Mesenchymal stem cell (in vitro differentiated cells and primary cell): Measurements from ENCODE around the gene RCC2.

ENCODE experiments used
- DNase-seq: peaks from one replicate; pipeline ENCODE4 v3.0.0-alpha.2; 2013
- H2AFZ ChIP-seq: one replicate; pipeline ENCODE4 v1.6.1; 2013; ENCODE audit warnings: low read depth, mild to moderate bottlenecking, control low read depth, inconsistent platforms, low read length, moderate library complexity
- H2AK5ac ChIP-seq: 2 replicates; pipeline ENCODE4 v1.6.1; 2013; ENCODE audit warnings: low read length, moderate library complexity, mild to moderate bottlenecking, inconsistent platforms; ENCODE audit not compliant: severe bottlenecking
- H2BK120ac ChIP-seq: one replicate; pipeline ENCODE4 v1.6.1; 2013; ENCODE audit warnings: low read depth, mild to moderate bottlenecking, inconsistent platforms, low read length, moderate library complexity
- H2BK12ac ChIP-seq, 2 experiments: one replicate each; pipeline ENCODE4 v1.6.1; 2013; ENCODE audit warnings: inconsistent platforms in 2 of 2, low read length in 2 of 2, mild to moderate bottlenecking in 2 of 2, moderate library complexity in 2 of 2, control low read depth in 1 of 2
- H2BK15ac ChIP-seq: one replicate; pipeline ENCODE4 v1.6.1; 2013; ENCODE audit warnings: mild to moderate bottlenecking, low read depth, inconsistent platforms; ENCODE audit not compliant: poor library complexity, severe bottlenecking
- H2BK5ac ChIP-seq: 2 replicates; pipeline ENCODE4 v1.6.1; 2013; ENCODE audit warnings: low read depth, mild to moderate bottlenecking, low read length, control low read depth, inconsistent platforms; ENCODE audit not compliant: poor library complexity, severe bottlenecking
- H3K14ac ChIP-seq, 2 experiments: one replicate each; pipeline ENCODE4 v1.6.1; 2013; ENCODE audit warnings: inconsistent platforms in 2 of 2, low read length in 2 of 2, control low read depth in 1 of 2, mild to moderate bottlenecking in 1 of 2, moderate library complexity in 1 of 2
- H3K18ac ChIP-seq, 2 experiments: one replicate each; pipeline ENCODE4 v1.6.1; 2013; ENCODE audit warnings: inconsistent platforms in 2 of 2, low read length in 2 of 2, control low read depth in 1 of 2, low read depth in 1 of 2, mild to moderate bottlenecking in 1 of 2
- H3K23ac ChIP-seq, 2 experiments: one replicate each; pipeline ENCODE4 v1.6.1; 2013; ENCODE audit warnings: inconsistent platforms in 2 of 2, low read length in 2 of 2, mild to moderate bottlenecking in 2 of 2, moderate library complexity in 2 of 2, control low read depth in 1 of 2
- H3K27ac ChIP-seq: 2 replicates; pipeline ENCODE4 v1.5.1; 2013; ENCODE audit warnings: mild to moderate bottlenecking, moderate library complexity, low read length, control low read depth, inconsistent platforms; ENCODE audit not compliant: poor library complexity, severe bottlenecking
- H3K27me3 ChIP-seq, 2 experiments: 2 replicates each; pipeline versions ENCODE4 v1.6.1 to v1.7.0; 2013; ENCODE audit warnings: low read length in 2 of 2, mild to moderate bottlenecking in 2 of 2, moderate library complexity in 2 of 2, control low read depth in 1 of 2, inconsistent platforms in 1 of 2; ENCODE audit not compliant: control insufficient read depth in 1 of 2, insufficient read depth in 1 of 2
- H3K36me3 ChIP-seq, 2 experiments: 2 replicates each; pipeline versions ENCODE4 v1.6.1 to v1.7.0; 2013; ENCODE audit warnings: low read length in 2 of 2, control low read depth in 1 of 2, inconsistent platforms in 1 of 2, low read depth in 1 of 2, mild to moderate bottlenecking in 1 of 2; ENCODE audit not compliant: insufficient read depth in 2 of 2, control insufficient read depth in 1 of 2
- H3K4ac ChIP-seq, 2 experiments: one replicate each; pipeline ENCODE4 v1.6.1; 2013; ENCODE audit warnings: inconsistent platforms in 2 of 2, low read length in 2 of 2, mild to moderate bottlenecking in 2 of 2, moderate library complexity in 2 of 2, control low read depth in 1 of 2, low read depth in 1 of 2
- H3K4me1 ChIP-seq: 2 replicates; pipeline ENCODE4 v1.6.1; 2013; ENCODE audit warnings: low read depth, low read length, control low read depth; ENCODE audit not compliant: control insufficient read depth, insufficient read depth
- H3K4me2 ChIP-seq: 2 replicates; pipeline ENCODE4 v1.6.1; 2013; ENCODE audit warnings: low read length, mild to moderate bottlenecking, inconsistent platforms; ENCODE audit not compliant: poor library complexity, severe bottlenecking
- H3K4me3 ChIP-seq, 2 experiments: 2 replicates each; pipeline versions ENCODE4 v1.5.1 to v1.7.0; 2013; ENCODE audit warnings: low read length in 2 of 2, mild to moderate bottlenecking in 2 of 2, control low read depth in 1 of 2, low read depth in 1 of 2; ENCODE audit not compliant: insufficient read depth in 1 of 2
- H3K79me1 ChIP-seq: replicated peaks from 2 replicates; pipeline ENCODE4 v1.6.1; 2013; ENCODE audit warnings: mild to moderate bottlenecking, control low read depth, low read length, inconsistent platforms; ENCODE audit not compliant: poor library complexity, severe bottlenecking
- H3K9ac ChIP-seq: 2 replicates; pipeline ENCODE4 v1.7.0; 2013; ENCODE audit warnings: mild to moderate bottlenecking, low read length, moderate library complexity
- H3K9me3 ChIP-seq: 2 replicates; pipeline ENCODE4 v1.7.0; 2013; ENCODE audit warnings: mild to moderate bottlenecking, low read length; ENCODE audit not compliant: control insufficient read depth
- H4K8ac ChIP-seq: one replicate; pipeline ENCODE4 v1.6.1; 2013; ENCODE audit warnings: inconsistent platforms, mild to moderate bottlenecking, low read length, moderate library complexity
- H4K91ac ChIP-seq: one replicate; pipeline ENCODE4 v1.6.1; 2013; ENCODE audit warnings: mild to moderate bottlenecking, low read length, inconsistent platforms
- WGBS: methylation state at CpG from one replicate; pipeline ENCODE4 v1.1.7; 2013; ENCODE audit warnings: mixed read lengths; 5-methylcytosine and 5-hydroxymethylcytosine counted together

The RCC2 gene

GRCh38 chr1:17447501-17447992 is 8.1 kb upstream of the RCC2 start:
- H3K27ac ChIP-seq: no peak overlapping the region
- H2BK5ac ChIP-seq: no peak overlapping the region
- no peak overlapping the region for H4K91ac ChIP-seq
- H2BK15ac ChIP-seq: no peak overlapping the region
- 89% methylated on average over 12 of the region's 12 CpGs for WGBS
- no peak overlapping the region for H2BK120ac ChIP-seq
- no peak overlapping the region for H3K18ac ChIP-seq
- no peak overlapping the region for H3K14ac ChIP-seq
- H3K4me1 ChIP-seq: peaks cover 4% of the 10 kb centered on the region
- no peaks in the 10 kb centered on the region for H3K9me3 ChIP-seq
- no peaks in the 10 kb centered on the region for H3K27me3 ChIP-seq
- H2AFZ ChIP-seq: no peak overlapping the region
- H2BK12ac ChIP-seq: no peak overlapping the region
- H3K4me3 ChIP-seq: no peak overlapping the region
- H3K4me2 ChIP-seq: no peak overlapping the region
- H3K9ac ChIP-seq: no peak overlapping the region
- no peak overlapping the region for H4K8ac ChIP-seq
- H3K79me1 ChIP-seq: no peaks in the 10 kb centered on the region
- no peak for DNase-seq
- no peak overlapping the region for H3K23ac ChIP-seq
- H3K4ac ChIP-seq: no peak overlapping the region
- H2AK5ac ChIP-seq: no peak overlapping the region
- H3K36me3 ChIP-seq: no peaks in the 10 kb centered on the region

GRCh38 chr1:17442841-17443240 is 3.4 kb upstream of the RCC2 start:
- H3K4me3 ChIP-seq: no peak overlapping the region
- peak overlapping the region; percentile 92 for H3K27ac ChIP-seq
- no peak overlapping the region for H3K23ac ChIP-seq
- no peak overlapping the region for H2BK12ac ChIP-seq
- H3K79me1 ChIP-seq: peaks cover 2% of the 10 kb centered on the region
- no peak overlapping the region for H3K4me2 ChIP-seq
- H4K91ac ChIP-seq: no peak overlapping the region
- peak overlapping the region; percentile 64 for H3K9ac ChIP-seq
- H3K14ac ChIP-seq: no peak overlapping the region
- H3K4ac ChIP-seq: no peak overlapping the region
- peak overlapping the region; percentile 49 for H2AK5ac ChIP-seq
- H3K36me3 ChIP-seq: no peaks in the 10 kb centered on the region
- peaks cover 11% of the 10 kb centered on the region for H3K4me1 ChIP-seq
- H2BK15ac ChIP-seq: no peak overlapping the region
- no peaks in the 10 kb centered on the region for H3K9me3 ChIP-seq
- 92% methylated on average over 6 of the region's 6 CpGs for WGBS
- H2AFZ ChIP-seq: no peak overlapping the region
- H2BK5ac ChIP-seq: no peak overlapping the region
- no peak overlapping the region for H4K8ac ChIP-seq
- no peak overlapping the region for H3K18ac ChIP-seq
- no peaks in the 10 kb centered on the region for H3K27me3 ChIP-seq
- no peak for DNase-seq
- H2BK120ac ChIP-seq: no peak overlapping the region

- H3K4me1 ChIP-seq: peaks cover 11% of the 10 kb centered on the region
- H2BK12ac ChIP-seq: no peak overlapping the region
- H2BK5ac ChIP-seq: no peak overlapping the region
- no peak overlapping the region for H2BK120ac ChIP-seq
- no peak overlapping the region for H3K9ac ChIP-seq
- WGBS: 100% methylated on average over 2 of the region's 4 CpGs
- H2AFZ ChIP-seq: no peak overlapping the region
- no peak overlapping the region for H3K23ac ChIP-seq
- H3K27me3 ChIP-seq: no peaks in the 10 kb centered on the region
- DNase-seq: no peak
- no peak overlapping the region for H3K4me2 ChIP-seq
- no peak overlapping the region for H4K8ac ChIP-seq
- H3K36me3 ChIP-seq: no peaks in the 10 kb centered on the region
- H3K9me3 ChIP-seq: no peaks in the 10 kb centered on the region
- H3K18ac ChIP-seq: no peak overlapping the region
- H3K4me3 ChIP-seq: no peak overlapping the region
- no peak overlapping the region for H3K27ac ChIP-seq
- peak overlapping the region; percentile 69 for H2AK5ac ChIP-seq
- H3K4ac ChIP-seq: no peak overlapping the region
- no peak overlapping the region for H2BK15ac ChIP-seq
- H3K14ac ChIP-seq: no peak overlapping the region
- peaks cover 2% of the 10 kb centered on the region for H3K79me1 ChIP-seq
- no peak overlapping the region for H4K91ac ChIP-seq
Observed at GRCh38 chr1:17441993-17442357, 2.5 kb upstream of the RCC2 start.

DNA sequence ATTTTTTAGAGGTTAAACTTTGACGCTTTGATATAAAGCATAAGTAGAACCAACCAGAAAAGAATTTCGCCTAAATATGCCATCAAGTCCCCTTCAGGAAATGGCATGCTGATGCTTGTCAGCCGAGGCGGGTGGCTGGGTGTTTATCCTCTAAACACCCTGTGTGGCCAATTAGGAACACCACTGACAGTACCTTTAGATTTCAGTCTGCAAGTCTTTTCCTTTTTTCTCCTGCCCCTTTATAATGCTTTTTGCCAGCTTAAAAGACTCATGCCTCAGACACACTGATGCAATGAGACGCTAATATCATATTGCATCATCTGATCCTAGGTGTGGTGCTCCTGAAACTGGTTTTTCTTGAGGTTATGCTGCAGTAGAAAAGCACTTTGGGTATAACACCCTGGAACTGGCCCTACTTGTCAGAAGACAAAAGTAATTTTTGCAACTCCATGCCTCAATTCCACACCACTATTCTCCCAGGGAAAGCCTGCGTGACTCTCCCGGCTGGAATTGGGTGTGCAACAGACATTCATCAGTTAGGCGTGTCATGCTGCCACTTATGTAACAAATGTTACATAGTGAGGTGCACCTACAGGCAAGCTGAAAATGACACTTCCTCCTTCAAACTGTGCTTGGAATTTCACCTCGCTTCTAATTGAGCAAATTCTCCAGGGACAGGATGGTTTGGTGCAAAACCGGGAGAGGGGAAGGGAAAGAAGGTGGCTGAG is 2.0 kb upstream of the RCC2 start:
- H2BK12ac ChIP-seq: no peak overlapping the region
- peak overlapping the region; percentile 90 for H3K9ac ChIP-seq
- H3K14ac ChIP-seq: no peak overlapping the region
- no peak overlapping the region for H2AK5ac ChIP-seq
- no peaks in the 10 kb centered on the region for H3K27me3 ChIP-seq
- H3K4me2 ChIP-seq: no peak overlapping the region
- no peak overlapping the region for H3K27ac ChIP-seq
- no peak overlapping the region for H4K91ac ChIP-seq
- WGBS: 35% methylated on average over 9 of the region's 10 CpGs
- no peak overlapping the region for H2BK15ac ChIP-seq
- no peak overlapping the region for H4K8ac ChIP-seq
- peaks cover 16% of the 10 kb centered on the region for H3K4me1 ChIP-seq
- no peaks in the 10 kb centered on the region for H3K9me3 ChIP-seq
- peaks cover 0 to 3% of the 10 kb centered on the region in 2 experiments for H3K36me3 ChIP-seq
- DNase-seq: peak; percentile 38
- H2BK120ac ChIP-seq: no peak overlapping the region
- H3K23ac ChIP-seq: no peak overlapping the region
- no peak overlapping the region for H2BK5ac ChIP-seq
- no peak overlapping the region for H3K4me3 ChIP-seq
- H3K18ac ChIP-seq: no peak overlapping the region
- no peak overlapping the region for H2AFZ ChIP-seq
- H3K79me1 ChIP-seq: peaks cover 2% of the 10 kb centered on the region
- H3K4ac ChIP-seq: no peak overlapping the region
